Measurements from ENCODE around the gene NQO1.

DNA sequence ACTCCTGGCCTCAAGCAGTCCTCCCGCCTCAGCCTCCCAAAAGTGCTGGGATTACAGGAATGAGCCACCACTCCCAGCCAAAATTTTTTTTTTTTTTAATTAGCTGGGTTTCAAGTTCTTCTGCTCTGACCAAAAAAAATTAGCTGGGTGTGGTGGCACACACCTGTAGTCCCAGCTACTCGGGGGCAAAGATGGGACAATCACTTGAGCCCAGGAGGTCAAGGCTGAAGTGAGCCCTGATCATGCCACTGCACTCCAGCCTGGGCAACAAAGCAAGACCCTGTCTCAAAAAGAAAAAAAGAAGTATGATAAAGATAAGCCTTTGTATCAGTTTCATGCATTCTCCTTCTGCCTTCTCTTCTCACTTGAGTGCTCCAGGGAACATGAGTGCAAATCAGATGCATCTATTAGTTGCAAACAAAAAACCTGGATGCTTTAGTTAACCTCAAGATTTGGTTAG lies 1.9 kb downstream of the NQO1 start:
- TF ChIP-seq ZNF274 (IDR thresholded peaks at IDR 0.05; ENCODE audit: low read depth, low read length) (no peak), SUZ12 (IDR thresholded peaks at IDR 0.05; ENCODE audit: extremely low read depth, insufficient read depth, insufficient read length) (no peak)

Measured in NT2/D1 (cell line).